H1 (cell line): ENCODE data around the gene AGBL4. TPM values are rescaled to one million over a fixed set of nuclear protein-coding genes. Genes with fewer than 3 reads are reported as not detected.

Experiments used
- ATF2 ChIP-seq: IDR thresholded peaks from 2 replicates; pipeline ENCODE4 v1.6.1; 2012; ENCODE audit warnings: low read length, inconsistent platforms
- KDM4A ChIP-seq: IDR thresholded peaks from one replicate; pipeline ENCODE4 v1.7.1; 2012; ENCODE audit warnings: low read depth, mild to moderate bottlenecking, moderate library complexity, low read length, inconsistent platforms; ENCODE audit not compliant: severe bottlenecking
- PHF8 ChIP-seq: fragments of 200-600 bp; sonication (generic); conservative IDR thresholded peaks from 2 replicates; pipeline ENCODE4 v1.7.1; 2012; ENCODE audit warnings: low read depth, mild to moderate bottlenecking, inconsistent platforms, low read length, moderate library complexity
- SIRT6 ChIP-seq: IDR thresholded peaks from one replicate; pipeline ENCODE4 v1.7.1; 2012; ENCODE audit warnings: low read length, inconsistent platforms
- SP4 ChIP-seq: IDR thresholded peaks from 2 replicates; pipeline ENCODE4 v1.6.1; 2012; ENCODE audit warnings: low read length, inconsistent platforms
- USF2 ChIP-seq: IDR thresholded peaks from 2 replicates; pipeline ENCODE4 v1.6.1; 2011; ENCODE audit warnings: low read length, improper control_type of control experiment
- polyA plus RNA-seq, 7 experiments: library from polyadenylated mRNA; depleted of rRNA in 3 of 7; stranded (reverse) in 5 of 7; unstranded in 2 of 7; fragments of >200 nt in 5 of 7; fragments of 200-250 nt in 2 of 7; gene quantifications; 1 replicate in 5 of 7; 2 replicates in 1 of 7; 4 replicates in 1 of 7; pipeline versions ENCODE4 v1.2.1 to v1.2.3, GENCODE V29; 2011 to 2013; ENCODE audit warnings: missing spikeins in 2 of 7, mixed read lengths in 2 of 7
- total RNA-seq: library from RNA; stranded (reverse); fragmentation: NEBNext Ultra II Directional; extraction: Animal tissue kit (Norgen Biotek cat#: 25700); gene quantifications from 2 replicates; pipeline ENCODE4 v1.2.1, GENCODE V29; 2021

Gene AGBL4
- total and polyA plus RNA-seq, 2 of the 8 experiments (the other 6 are each of a cell fraction or from before 2014, with no cell fraction given): 0.41 to 0.45 TPM

DNA sequence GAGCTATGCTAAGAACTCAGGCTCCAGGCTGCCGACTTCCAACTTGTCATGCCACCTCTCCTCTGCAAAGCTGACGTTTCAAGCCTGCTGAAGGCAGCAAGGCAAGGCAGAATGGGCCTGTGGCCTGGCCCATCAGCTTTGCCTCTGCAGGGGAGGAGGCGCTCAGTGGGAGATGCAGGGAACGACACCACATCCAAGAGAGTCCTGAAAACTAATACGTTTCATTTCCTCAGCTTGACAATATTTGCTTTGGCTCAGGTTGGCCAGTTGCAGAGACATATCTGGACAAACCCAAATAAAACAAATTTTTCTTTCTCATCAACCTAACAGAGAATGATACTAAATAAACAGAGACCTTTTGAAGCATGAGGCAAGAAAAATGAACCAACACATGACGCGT lies 1282.4 kb downstream of the AGBL4 start (continued):
- TF ChIP-seq SIRT6 (no peak), SP4 (no peak), ATF2 (no peak), PHF8 (no peak), KDM4A (no peak), USF2 (no peak)
